Neural progenitor cell (in vitro differentiated cells): Measurements from ENCODE around the gene KCNMA1. TPM values are rescaled to one million over a fixed set of nuclear protein-coding genes. Genes with fewer than 3 reads are reported as not detected.

Source experiments
- DNase-seq: peaks from one replicate; pipeline ENCODE4 v3.0.0-alpha.2; 2016; ENCODE audit warnings: low spot score
- H2AFZ ChIP-seq: fragments of 200-600 bp; sonication (generic); replicated peaks from 2 replicates; pipeline ENCODE4 v1.6.1; 2016; ENCODE audit warnings: antibody characterized with exemption
- H3F3A ChIP-seq: fragments of 200-600 bp; sonication (generic); 2 replicates; pipeline ENCODE4 v1.6.1; 2016; ENCODE audit warnings: antibody characterized with exemption, low read depth
- H3K27ac ChIP-seq: fragments of 200-600 bp; sonication (generic); 2 replicates; pipeline ENCODE4 v1.5.1; 2016; ENCODE audit warnings: mild to moderate bottlenecking
- H3K27me3 ChIP-seq: fragments of 200-600 bp; sonication (generic); 2 replicates; pipeline ENCODE4 v1.6.1; 2016; ENCODE audit warnings: mild to moderate bottlenecking, moderate library complexity
- H3K36me3 ChIP-seq: fragments of 200-600 bp; sonication (generic); 2 replicates; pipeline ENCODE4 v1.5.1; 2016
- H3K4me1 ChIP-seq: fragments of 200-600 bp; sonication (generic); 2 replicates; pipeline ENCODE4 v1.6.1; 2016; ENCODE audit warnings: mixed run types
- H3K4me2 ChIP-seq: fragments of 200-600 bp; sonication (generic); 2 replicates; pipeline ENCODE4 v1.6.1; 2016
- H3K4me3 ChIP-seq: fragments of 200-600 bp; sonication (generic); 2 replicates; pipeline ENCODE4 v1.5.1; 2016
- H3K79me2 ChIP-seq: fragments of 200-600 bp; sonication (generic); 2 replicates; pipeline ENCODE4 v1.6.1; 2016; ENCODE audit warnings: low read depth
- H3K9ac ChIP-seq: fragments of 200-600 bp; sonication (generic); 2 replicates; pipeline ENCODE4 v1.6.1; 2016
- H3K9me3 ChIP-seq: fragments of 200-600 bp; sonication (generic); 2 replicates; pipeline ENCODE4 v1.5.1; 2016; ENCODE audit warnings: low read depth
- H4K20me1 ChIP-seq: fragments of 200-600 bp; sonication (generic); 2 replicates; pipeline ENCODE4 v1.6.1; 2016; ENCODE audit warnings: low read depth
- H3K27ac Mint-ChIP-seq: 3 replicates; pipeline ENCODE4 v1.8.0; 2021; ENCODE audit warnings: mixed read lengths
- H3K27me3 Mint-ChIP-seq: 2 replicates; pipeline ENCODE4 v1.8.0; 2022; ENCODE audit warnings: low read depth, mild to moderate bottlenecking, inconsistent platforms, moderate library complexity, mixed read lengths; ENCODE audit not compliant: insufficient read depth
- H3K36me3 Mint-ChIP-seq: 3 replicates; pipeline ENCODE4 v1.8.0; 2021; ENCODE audit warnings: mixed read lengths
- H3K4me1 Mint-ChIP-seq: 3 replicates; pipeline ENCODE4 v1.8.0; 2021; ENCODE audit warnings: mixed read lengths
- H3K4me3 Mint-ChIP-seq: 3 replicates; pipeline ENCODE4 v1.8.0; 2021; ENCODE audit warnings: mild to moderate bottlenecking, moderate library complexity, mixed read lengths
- H3K9me3 Mint-ChIP-seq: 3 replicates; pipeline ENCODE4 v1.8.0; 2020; ENCODE audit warnings: mixed read lengths
- CTCF ChIP-seq: fragments of 200-600 bp; sonication (generic); IDR thresholded peaks from 2 replicates; pipeline ENCODE4 v1.5.1; 2017; ENCODE audit warnings: antibody characterized with exemption, mild to moderate bottlenecking
- EZH2 ChIP-seq: fragments of 200-600 bp; sonication (generic); IDR thresholded peaks from 2 replicates; pipeline ENCODE4 v1.6.1; 2017; ENCODE audit warnings: antibody characterized with exemption, mild to moderate bottlenecking, moderate library complexity
- EZH2phosphoT487 ChIP-seq: fragments of 200-600 bp; sonication (generic); IDR thresholded peaks from 2 replicates; pipeline ENCODE4 v1.6.1; 2017; ENCODE audit warnings: antibody characterized with exemption
- total RNA-seq: library from RNA; depleted of rRNA; stranded (reverse); fragments of >200 nt; gene quantifications from 2 replicates; pipeline ENCODE4 v1.2.3, GENCODE V29; 2015; ENCODE audit warnings: low replicate concordance

The KCNMA1 gene
- total RNA-seq, 1 donor from 2014 or later = 2.4 TPM

- Histone ChIP-seq H3K79me2 (no peaks in the 10 kb centered on the region), H3K4me3 (no peak overlapping the region), H3K9ac (no peak overlapping the region), H3F3A (peaks cover 11% of the 10 kb centered on the region), H3K4me1 (peaks cover 13% of the 10 kb centered on the region), H3K4me2 (no peak overlapping the region), H3K27me3 (no peaks in the 10 kb centered on the region), H3K27ac (no peak overlapping the region), H3K9me3 (no peaks in the 10 kb centered on the region), H2AFZ (no peak overlapping the region), H4K20me1 (no peaks in the 10 kb centered on the region), H3K36me3 (no peaks in the 10 kb centered on the region)
- H3K4me1 Mint-ChIP-seq = peaks cover 14% of the 10 kb centered on the region
- no peak overlapping the region for H3K27ac Mint-ChIP-seq
- H3K36me3 Mint-ChIP-seq = no peaks in the 10 kb centered on the region
- no peaks in the 10 kb centered on the region for H3K9me3 Mint-ChIP-seq
- peaks cover 5% of the 10 kb centered on the region for H3K27me3 Mint-ChIP-seq
- TF ChIP-seq EZH2 (no peak), CTCF (no peak), EZH2phosphoT487 (no peak)
- no peak overlapping the region for H3K4me3 Mint-ChIP-seq
- no peak for DNase-seq
Observed at GRCh38 chr10:77378366-77379349, 258.9 kb downstream of the KCNMA1 start.

GRCh38 chr10:77377678-77378352 lies 259.8 kb downstream of the KCNMA1 start:
- H3K9ac ChIP-seq = no peak overlapping the region
- no peak for TF ChIP-seq EZH2phosphoT487
- no peak for TF ChIP-seq CTCF
- no peak for TF ChIP-seq EZH2
- no peak for DNase-seq
- peaks cover 10% of the 10 kb centered on the region for H3K4me1 Mint-ChIP-seq
- H3K4me3 Mint-ChIP-seq = no peak overlapping the region
- no peak overlapping the region for H2AFZ ChIP-seq
- no peaks in the 10 kb centered on the region for H3K9me3 ChIP-seq
- no peaks in the 10 kb centered on the region for H3K9me3 Mint-ChIP-seq
- no peaks in the 10 kb centered on the region for H3K36me3 Mint-ChIP-seq
- H4K20me1 ChIP-seq = no peaks in the 10 kb centered on the region
- no peaks in the 10 kb centered on the region for H3K36me3 ChIP-seq
- no peaks in the 10 kb centered on the region for H3K27me3 ChIP-seq
- peaks cover 13% of the 10 kb centered on the region for H3K4me1 ChIP-seq
- H3K27ac ChIP-seq = no peak overlapping the region
- no peak overlapping the region for H3K27ac Mint-ChIP-seq
- no peaks in the 10 kb centered on the region for H3K79me2 ChIP-seq
- no peak overlapping the region for H3K4me2 ChIP-seq
- H3K4me3 ChIP-seq = no peak overlapping the region
- H3F3A ChIP-seq = peaks cover 11% of the 10 kb centered on the region
- peaks cover 5% of the 10 kb centered on the region for H3K27me3 Mint-ChIP-seq

- Mint-ChIP-seq H3K9me3 (no peaks in the 10 kb centered on the region), H3K36me3 (no peaks in the 10 kb centered on the region), H3K27ac (no peak overlapping the region), H3K27me3 (peaks cover 5% of the 10 kb centered on the region), H3K4me3 (no peak overlapping the region), H3K4me1 (peaks cover 10% of the 10 kb centered on the region)
- Histone ChIP-seq H3K4me1 (peaks cover 13% of the 10 kb centered on the region), H3K4me3 (no peak overlapping the region), H3K9me3 (no peaks in the 10 kb centered on the region), H4K20me1 (no peaks in the 10 kb centered on the region), H3K27me3 (no peaks in the 10 kb centered on the region), H3K79me2 (no peaks in the 10 kb centered on the region), H3F3A (peaks cover 11% of the 10 kb centered on the region), H3K36me3 (no peaks in the 10 kb centered on the region), H3K4me2 (no peak overlapping the region), H2AFZ (no peak overlapping the region), H3K9ac (no peak overlapping the region), H3K27ac (no peak overlapping the region)
- TF ChIP-seq CTCF = no peak
- no peak for TF ChIP-seq EZH2
- TF ChIP-seq EZH2phosphoT487 = no peak
- DNase-seq = no peak
Observed at GRCh38 chr10:77377034-77377433, 260.6 kb downstream of the KCNMA1 start.
